Panc1 (cell line): Measurements from ENCODE around the gene ARHGAP25.

ENCODE experiments used
- POLR2AphosphoS5 ChIP-seq: IDR thresholded peaks from 2 replicates; pipeline ENCODE4 v1.6.1; 2012; ENCODE audit warnings: mild to moderate bottlenecking, low read depth, low read length, moderate library complexity
- TCF7L2 ChIP-seq: IDR thresholded peaks from 2 replicates; pipeline ENCODE4 v1.6.1; 2011; ENCODE audit warnings: mild to moderate bottlenecking, low read depth, low read length, inconsistent platforms
- TF ChIP-seq, protein P1 (sequence below): fragments of 450-650 bp; IDR thresholded peaks from 2 replicates; pipeline ENCODE4 v1.5.1; 2017; ENCODE audit warnings: mild to moderate bottlenecking
- TF ChIP-seq, protein P2 (sequence below), 2 experiments: IDR thresholded peaks; 2 replicates each; pipeline ENCODE4 v1.6.1; 2011 to 2012; ENCODE audit warnings: low read depth in 2 of 2, control low read depth in 1 of 2, low read length in 1 of 2, mild to moderate bottlenecking in 1 of 2, moderate library complexity in 1 of 2; ENCODE audit not compliant: insufficient read depth in 1 of 2

DNA sequence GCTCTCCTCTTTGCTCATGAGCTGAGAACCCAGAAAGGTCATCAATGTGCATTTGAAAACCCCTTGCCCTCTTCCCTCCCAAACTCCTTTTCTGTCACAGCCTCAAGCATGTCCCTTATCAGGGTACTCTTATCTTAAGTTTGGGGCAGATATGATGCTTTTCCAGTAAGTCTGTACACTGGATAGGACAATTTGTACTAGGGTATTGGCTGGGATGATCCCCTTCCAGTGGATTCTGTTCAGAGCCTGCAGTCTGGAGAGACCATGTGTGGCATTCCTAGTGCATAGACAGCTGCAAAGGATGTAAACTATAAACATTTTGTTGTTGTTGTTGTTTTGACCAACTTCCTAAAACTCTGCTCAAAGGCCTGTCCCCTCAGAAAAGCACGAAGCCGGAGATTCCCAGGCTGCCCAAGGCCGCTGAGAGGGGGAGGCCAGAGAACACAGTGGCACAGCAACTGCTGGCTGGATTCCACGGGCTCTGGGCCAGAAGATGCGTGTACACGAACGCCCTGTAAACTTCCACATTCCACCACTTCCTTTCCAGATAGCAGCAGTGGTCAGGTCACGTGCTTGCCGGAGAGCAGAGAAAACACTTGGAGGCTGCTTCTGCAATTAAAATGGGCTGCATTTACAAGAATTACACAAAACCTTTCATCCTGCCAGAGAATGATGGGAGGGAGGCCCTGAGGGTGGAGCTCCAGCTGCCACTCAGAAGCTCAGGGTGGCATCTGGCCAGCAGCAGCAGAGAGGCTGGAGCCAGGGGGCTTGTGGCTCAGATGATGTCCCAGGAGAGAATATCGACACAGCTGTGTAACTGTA lies 94.5 kb downstream of the ARHGAP25 start:
- TF ChIP-seq, protein P1, sequence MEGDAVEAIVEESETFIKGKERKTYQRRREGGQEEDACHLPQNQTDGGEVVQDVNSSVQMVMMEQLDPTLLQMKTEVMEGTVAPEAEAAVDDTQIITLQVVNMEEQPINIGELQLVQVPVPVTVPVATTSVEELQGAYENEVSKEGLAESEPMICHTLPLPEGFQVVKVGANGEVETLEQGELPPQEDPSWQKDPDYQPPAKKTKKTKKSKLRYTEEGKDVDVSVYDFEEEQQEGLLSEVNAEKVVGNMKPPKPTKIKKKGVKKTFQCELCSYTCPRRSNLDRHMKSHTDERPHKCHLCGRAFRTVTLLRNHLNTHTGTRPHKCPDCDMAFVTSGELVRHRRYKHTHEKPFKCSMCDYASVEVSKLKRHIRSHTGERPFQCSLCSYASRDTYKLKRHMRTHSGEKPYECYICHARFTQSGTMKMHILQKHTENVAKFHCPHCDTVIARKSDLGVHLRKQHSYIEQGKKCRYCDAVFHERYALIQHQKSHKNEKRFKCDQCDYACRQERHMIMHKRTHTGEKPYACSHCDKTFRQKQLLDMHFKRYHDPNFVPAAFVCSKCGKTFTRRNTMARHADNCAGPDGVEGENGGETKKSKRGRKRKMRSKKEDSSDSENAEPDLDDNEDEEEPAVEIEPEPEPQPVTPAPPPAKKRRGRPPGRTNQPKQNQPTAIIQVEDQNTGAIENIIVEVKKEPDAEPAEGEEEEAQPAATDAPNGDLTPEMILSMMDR, result no peak
- TF ChIP-seq POLR2AphosphoS5, result no peak
- TF ChIP-seq, protein P2, sequence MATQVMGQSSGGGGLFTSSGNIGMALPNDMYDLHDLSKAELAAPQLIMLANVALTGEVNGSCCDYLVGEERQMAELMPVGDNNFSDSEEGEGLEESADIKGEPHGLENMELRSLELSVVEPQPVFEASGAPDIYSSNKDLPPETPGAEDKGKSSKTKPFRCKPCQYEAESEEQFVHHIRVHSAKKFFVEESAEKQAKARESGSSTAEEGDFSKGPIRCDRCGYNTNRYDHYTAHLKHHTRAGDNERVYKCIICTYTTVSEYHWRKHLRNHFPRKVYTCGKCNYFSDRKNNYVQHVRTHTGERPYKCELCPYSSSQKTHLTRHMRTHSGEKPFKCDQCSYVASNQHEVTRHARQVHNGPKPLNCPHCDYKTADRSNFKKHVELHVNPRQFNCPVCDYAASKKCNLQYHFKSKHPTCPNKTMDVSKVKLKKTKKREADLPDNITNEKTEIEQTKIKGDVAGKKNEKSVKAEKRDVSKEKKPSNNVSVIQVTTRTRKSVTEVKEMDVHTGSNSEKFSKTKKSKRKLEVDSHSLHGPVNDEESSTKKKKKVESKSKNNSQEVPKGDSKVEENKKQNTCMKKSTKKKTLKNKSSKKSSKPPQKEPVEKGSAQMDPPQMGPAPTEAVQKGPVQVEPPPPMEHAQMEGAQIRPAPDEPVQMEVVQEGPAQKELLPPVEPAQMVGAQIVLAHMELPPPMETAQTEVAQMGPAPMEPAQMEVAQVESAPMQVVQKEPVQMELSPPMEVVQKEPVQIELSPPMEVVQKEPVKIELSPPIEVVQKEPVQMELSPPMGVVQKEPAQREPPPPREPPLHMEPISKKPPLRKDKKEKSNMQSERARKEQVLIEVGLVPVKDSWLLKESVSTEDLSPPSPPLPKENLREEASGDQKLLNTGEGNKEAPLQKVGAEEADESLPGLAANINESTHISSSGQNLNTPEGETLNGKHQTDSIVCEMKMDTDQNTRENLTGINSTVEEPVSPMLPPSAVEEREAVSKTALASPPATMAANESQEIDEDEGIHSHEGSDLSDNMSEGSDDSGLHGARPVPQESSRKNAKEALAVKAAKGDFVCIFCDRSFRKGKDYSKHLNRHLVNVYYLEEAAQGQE (IDR thresholded peaks at IDR 0.05; ENCODE audit: insufficient read depth in 1 of 2, low read depth in 2 of 2, low read length in 1 of 2), result no peak
- no peak for TF ChIP-seq TCF7L2
